HG03045 (cell line): ENCODE measurements around the gene CERS5.
"Not testable (repeated sequence)": the region's sequence is repeated elsewhere in the genome, so short reads cannot be mapped to it uniquely, and the experiment has no call there.

Experiments used
- ATAC-seq: cut with Tn5 transposase; IDR thresholded peaks from one replicate; pipeline ENCODE4 v1.9.1; 2021; ENCODE audit warnings: mild to moderate bottlenecking, moderate library complexity; ENCODE audit not compliant: unreplicated experiment

Gene CERS5

DNA sequence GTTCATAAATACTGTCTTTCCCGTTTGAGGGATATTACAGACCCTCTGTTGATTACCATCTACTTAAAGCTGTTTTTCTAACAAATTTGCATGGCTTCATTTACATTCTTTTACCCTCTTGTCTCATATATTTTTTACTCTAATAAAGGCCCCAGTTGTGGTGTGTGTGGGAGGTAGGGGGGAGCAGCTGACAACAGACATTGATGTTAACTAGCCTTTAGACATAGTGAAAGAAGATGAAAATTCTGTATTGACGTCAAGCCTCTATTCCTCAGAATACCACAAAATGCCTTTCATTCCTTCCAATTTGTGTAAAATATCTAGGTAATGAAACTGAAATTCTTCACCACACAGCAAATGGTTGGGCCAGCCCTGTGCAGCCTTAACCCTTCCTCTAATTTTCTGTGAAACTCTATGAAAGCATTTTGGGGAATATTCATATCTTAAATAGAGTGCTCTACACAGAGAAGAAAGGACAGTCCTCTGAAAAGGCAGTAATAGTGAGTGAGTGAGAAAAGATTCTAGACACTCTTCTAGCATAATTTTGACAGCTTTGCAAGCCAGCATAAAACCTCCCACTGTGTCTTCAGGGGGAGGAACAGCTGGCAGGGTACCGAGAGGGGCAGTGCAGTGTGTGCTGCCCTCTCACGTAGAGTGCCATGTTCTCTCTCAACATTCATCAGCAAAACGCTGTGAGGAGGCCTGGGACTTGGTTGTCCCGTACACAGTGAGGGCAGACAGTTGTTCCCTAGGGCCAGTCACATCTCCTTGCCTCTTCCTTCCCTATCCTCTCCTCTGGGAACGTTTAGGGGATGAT, 20.1 kb upstream of the CERS5 start:
- peak; percentile 52 for ATAC-seq

DNA sequence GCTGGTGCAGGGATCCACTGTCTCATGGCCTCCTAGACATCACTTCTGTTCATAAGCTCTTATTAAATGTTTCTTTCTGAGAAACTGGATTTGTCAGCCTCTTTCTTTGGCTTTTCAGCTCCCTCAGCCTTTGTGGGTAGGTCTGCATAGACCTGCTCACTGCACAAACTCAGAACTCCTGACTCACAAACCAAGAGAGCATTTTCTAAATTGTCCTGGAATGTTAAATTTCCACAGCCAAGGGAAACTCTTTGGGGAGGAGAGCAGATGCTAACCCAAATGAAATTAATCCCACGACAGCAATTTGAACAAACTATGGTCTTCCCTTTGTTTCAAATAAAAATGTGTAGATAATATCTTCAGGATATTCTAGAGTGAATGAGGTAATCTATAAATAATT, 19.5 kb upstream of the CERS5 start:
- ATAC-seq, result no peak

- ATAC-seq, result no peak
Measured at GRCh38 chr12:50185970-50186663, 18.9 kb upstream of the CERS5 start.

- ATAC-seq, result no peak
Measured at GRCh38 chr12:50185301-50185895, 18.2 kb upstream of the CERS5 start.

DNA sequence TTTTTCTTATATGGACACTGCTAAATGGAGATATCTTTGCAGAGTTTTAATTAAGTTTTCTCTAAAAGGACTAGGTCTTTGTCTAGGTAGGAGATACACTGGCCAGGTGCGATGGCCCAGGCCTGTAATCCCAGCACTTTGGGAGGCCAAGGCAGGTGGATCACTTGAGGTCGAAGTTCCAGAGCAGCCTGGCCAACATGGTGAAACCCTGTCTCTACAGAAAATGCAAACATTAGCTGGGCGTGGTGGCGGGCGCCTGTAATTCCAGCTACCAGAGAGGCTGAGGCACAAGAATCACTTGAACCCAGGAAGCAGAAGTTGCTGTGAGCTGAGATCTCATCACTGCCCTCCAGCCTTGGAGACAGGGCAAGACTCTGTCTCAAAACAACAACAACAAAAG, 17.1 kb upstream of the CERS5 start:
- no peak for ATAC-seq

DNA sequence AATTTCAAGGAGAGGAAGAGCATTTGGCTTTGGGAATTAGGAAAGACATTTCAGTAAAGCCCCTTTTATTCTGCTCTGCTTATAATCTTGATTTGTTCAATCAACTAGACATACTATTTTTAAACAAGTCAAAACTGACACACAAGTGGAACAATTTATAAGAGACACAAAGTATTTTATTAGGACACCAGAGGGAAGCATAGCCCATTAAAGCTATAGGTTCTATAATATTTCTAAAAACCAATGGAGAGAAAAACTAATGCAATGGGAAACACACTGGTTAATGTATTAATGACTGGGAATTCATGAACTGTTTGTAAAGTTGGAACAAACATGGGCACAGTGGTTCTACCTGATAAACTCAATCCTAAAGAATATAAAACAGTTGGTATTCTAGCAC, 15.3 kb upstream of the CERS5 start:
- ATAC-seq, result no peak

DNA sequence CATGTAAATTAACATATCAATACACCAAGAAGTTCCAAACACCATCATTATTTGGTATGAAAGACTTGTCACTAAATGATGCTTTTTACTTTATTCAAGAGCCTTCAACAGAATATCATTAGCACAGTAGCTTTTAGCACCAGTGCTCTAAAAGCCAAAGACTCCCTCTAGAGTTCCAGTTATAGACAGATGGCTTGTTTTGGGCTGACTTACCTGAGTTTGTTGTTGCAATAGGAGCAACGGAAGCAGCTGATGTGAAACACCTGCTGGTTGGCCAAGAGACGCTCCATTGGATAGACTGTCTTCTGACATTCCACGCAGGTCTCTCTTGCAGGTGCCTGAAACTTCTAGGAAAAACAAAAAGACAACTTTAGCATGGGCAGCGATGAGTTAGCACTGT, 14.5 kb upstream of the CERS5 start:
- no peak for ATAC-seq

GRCh38 chr12:50175716-50176026, 8.5 kb upstream of the CERS5 start:
- no peak for ATAC-seq

DNA sequence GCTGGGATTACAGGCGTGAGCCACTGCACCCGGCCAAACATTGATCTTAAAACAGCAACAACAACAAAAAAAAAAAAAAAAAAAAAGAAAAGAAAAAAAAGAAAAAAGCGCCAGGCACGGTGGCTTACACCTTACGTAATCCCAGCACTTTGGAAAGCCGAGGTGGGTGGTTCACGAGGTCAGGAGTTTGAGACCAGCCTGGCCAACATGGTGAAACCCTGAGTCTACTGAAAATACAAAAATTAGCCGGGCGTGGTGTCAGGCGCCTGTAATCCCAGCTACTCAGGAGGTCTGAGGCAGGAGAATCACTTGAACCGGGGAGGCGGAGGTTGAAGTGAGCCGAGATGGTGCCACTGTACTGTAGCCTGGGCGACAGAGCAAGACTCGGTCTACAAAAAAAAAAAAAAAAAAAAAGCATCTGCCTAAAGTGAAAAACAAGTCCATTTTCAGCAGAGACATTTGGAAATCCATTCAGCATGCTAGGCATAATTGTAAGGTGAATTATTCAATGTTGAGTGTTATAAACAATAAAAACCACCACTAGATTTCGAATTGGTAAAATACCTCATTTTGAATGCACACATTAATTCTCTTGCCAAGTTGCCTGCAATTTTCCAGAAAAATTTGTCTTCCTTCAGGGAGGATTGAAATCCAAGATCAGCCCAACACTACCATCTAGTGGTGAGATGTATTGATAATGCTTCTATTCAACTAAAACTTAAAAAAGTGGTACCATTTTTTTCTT, 8.0 kb upstream of the CERS5 start:
- no peak for ATAC-seq

DNA sequence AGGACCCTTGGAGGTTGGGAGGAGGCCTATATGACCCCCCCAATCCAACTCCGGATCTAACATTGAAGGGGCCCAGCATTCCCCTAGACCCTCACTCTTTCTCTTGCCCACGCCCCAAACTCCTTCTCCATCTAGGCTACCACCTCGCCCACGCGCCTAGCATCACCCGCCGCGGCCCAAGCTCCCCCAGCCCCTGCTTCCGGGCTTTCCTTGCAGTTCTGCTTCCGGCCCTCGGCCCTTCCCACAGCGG, 445 bp downstream of the CERS5 start:
- ATAC-seq, result peak; percentile 44

DNA sequence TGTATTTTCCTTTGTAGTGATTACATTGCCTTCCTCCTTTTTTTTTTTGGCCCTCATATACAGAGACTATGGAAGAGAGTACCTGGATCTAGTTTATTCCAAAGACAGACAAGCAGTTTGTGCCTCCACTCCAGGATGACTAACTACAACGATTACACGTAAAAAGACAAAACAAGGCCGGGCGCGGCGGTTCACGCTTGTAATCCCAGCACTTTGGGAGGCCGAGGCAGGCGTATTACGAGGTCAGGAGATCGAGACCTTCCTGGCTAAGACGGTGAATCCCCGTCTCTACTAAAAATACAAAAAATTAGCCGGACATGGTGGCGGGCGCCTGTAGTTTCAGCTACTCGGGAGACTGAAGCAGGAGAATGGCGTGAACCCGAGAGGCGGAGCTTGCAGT, 2.2 kb downstream of the CERS5 start:
- ATAC-seq, result no peak

DNA sequence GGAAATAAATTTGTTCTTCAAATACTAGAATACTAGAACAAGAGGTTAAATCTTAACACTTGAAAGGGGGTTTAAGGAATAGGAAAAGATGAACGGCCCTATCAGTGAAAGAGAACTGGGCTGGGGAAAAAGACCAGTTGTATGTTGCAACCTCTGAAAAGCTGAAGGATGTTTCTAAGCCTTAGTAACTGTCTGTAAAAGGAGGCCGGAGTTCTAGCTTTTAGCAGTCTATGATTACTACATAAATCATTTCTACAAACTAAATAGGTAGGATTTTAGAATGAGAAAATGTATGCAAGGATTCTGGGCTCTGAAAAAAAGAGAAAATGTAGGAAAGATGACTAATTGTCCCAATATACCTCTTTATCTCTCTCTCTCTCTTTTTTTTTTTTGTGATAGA, 4.9 kb downstream of the CERS5 start:
- no peak for ATAC-seq

GRCh38 chr12:50160643-50161042, 6.5 kb downstream of the CERS5 start:
- ATAC-seq, result no peak

DNA sequence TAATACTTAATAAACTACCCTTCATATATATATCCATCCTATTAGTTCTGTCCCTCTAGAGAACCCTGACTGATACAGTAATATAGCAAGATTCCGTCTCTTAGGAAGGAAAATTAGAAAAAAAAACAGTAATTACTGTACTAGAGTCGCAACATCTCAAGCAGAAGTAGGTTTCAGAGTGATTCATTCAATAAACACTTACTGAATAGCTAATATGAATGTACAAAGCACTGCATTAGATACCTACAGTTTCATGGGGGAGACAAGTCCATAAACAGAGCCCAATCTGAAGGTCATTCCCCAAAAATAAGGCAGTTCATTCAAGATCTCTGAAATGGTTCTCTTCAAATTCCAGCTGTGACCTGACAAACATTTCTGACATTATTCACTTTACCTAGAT, 9.9 kb downstream of the CERS5 start:
- ATAC-seq, result no peak

GRCh38 chr12:50156641-50157040, 10.5 kb downstream of the CERS5 start:
- ATAC-seq, result no peak

GRCh38 chr12:50154947-50155346, 12.2 kb downstream of the CERS5 start:
- ATAC-seq, result not testable (repeated sequence)

GRCh38 chr12:50151047-50151687, 16.0 kb downstream of the CERS5 start:
- ATAC-seq, result no peak

- no peak for ATAC-seq
Measured at GRCh38 chr12:50149311-50149710, 17.9 kb downstream of the CERS5 start.

DNA sequence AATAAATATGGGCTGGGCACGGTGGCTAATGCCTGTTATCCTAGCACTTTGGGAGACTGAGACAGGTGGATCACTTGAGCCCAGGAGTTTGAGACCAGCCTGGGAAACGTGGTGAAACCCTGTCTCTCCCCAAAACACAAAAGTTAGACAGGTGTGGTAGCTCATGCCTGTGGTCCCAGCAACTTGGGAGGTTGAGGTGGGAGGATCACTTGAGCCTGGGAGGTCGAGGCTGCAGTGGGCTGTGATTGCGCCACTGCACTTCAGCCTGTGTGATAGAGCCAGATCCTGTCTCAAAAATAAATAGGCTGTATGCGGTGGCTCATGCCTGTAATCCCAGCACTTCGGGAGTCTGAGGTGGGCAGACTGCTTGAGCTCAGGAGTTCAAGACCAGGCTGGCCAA, 19.2 kb downstream of the CERS5 start:
- not testable (repeated sequence) for ATAC-seq

DNA sequence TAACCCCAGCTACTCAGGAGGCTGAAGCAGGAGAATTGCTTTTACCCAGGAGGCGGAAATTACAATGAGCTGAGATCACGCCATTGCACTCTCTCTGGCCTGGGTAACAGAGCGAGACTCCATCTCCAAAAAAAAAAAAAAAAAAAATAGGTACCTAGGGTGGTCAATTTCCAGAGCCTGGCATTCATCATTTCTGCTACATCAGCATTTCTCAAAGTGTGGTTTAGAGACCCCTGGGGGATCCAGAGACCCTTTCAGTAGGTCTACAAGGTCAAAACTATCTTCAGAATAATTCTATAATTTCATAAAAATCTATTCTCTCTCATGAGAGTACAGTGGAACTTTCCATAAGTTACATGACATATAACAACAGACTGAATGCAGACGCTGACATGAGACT, 19.9 kb downstream of the CERS5 start:
- ATAC-seq, result no peak

DNA sequence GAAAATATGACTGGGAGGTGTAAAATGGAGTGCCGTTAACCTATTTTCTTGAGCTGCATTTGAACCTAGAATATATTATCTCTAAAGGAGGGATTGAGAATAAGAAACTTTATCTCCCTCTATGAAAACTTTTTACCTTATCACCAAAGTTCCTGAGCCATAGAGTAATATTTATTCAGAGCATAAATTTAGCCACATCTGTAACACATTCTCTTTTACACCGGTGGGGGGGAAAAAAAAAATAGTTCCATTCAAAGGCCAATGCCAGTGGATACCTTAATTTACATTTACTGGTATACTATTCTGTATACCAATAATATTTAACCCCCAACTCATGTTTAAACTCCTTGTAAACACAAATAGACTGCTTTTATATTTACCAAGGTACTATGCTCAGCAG, 21.7 kb downstream of the CERS5 start:
- ATAC-seq, result no peak
